ENCODE measurements around the gene PF4V1.

The PF4V1 gene

GRCh38 chr4:73869130-73870055 is 16.3 kb downstream of the PF4V1 start, which contains the start of gene CXCL1:
Gene CXCL1, plus strand, starts transcription at chr4:73869393. Its CDS starts 78 bp downstream, at chr4:73869471.
- Mint-ChIP-seq H3K36me3 (ENCODE audit: low read depth) (no peaks in the 10 kb centered on the region), H3K27ac (no peak within 1 kb of the TSS), H3K4me3 (peak within 1 kb of the TSS; percentile 34), H3K4me1 (ENCODE audit: low read depth) (no peaks in the 10 kb centered on the region), H3K9me3 (no peaks in the 10 kb centered on the region), H3K27me3 (ENCODE audit: low read depth) (peaks cover 32% of the 10 kb centered on the region)

DNA sequence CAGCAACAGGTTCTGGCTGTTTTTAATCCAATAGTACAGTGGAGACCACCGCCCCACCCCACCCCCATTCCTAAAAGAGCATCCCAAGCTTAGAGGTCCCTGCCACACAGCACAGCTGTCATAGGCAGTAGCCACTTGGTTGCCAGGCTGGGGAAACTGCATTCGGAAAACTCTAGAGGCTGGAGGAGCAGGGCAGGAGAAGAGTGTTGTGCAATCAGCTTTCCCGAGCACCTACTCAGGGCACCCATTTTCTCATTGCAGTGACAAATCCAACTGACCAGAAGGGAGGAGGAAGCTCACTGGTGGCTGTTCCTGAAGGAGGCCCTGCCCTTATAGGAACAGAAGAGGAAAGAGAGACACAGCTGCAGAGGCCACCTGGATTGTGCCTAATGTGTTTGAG is 17.2 kb downstream of the PF4V1 start:
- Mint-ChIP-seq H3K4me1 (ENCODE audit: low read depth) (no peaks in the 10 kb centered on the region), H3K27me3 (ENCODE audit: low read depth) (peaks cover 32% of the 10 kb centered on the region), H3K9me3 (no peaks in the 10 kb centered on the region), H3K4me3 (no peak overlapping the region), H3K36me3 (ENCODE audit: low read depth) (no peaks in the 10 kb centered on the region), H3K27ac (no peak overlapping the region)

GRCh38 chr4:73870768-73871167 is 17.7 kb downstream of the PF4V1 start:
- Mint-ChIP-seq H3K9me3 (no peaks in the 10 kb centered on the region), H3K4me3 (no peak overlapping the region), H3K36me3 (ENCODE audit: low read depth) (no peaks in the 10 kb centered on the region), H3K27me3 (ENCODE audit: low read depth) (peaks cover 32% of the 10 kb centered on the region), H3K27ac (no peak overlapping the region), H3K4me1 (ENCODE audit: low read depth) (no peaks in the 10 kb centered on the region)

DNA sequence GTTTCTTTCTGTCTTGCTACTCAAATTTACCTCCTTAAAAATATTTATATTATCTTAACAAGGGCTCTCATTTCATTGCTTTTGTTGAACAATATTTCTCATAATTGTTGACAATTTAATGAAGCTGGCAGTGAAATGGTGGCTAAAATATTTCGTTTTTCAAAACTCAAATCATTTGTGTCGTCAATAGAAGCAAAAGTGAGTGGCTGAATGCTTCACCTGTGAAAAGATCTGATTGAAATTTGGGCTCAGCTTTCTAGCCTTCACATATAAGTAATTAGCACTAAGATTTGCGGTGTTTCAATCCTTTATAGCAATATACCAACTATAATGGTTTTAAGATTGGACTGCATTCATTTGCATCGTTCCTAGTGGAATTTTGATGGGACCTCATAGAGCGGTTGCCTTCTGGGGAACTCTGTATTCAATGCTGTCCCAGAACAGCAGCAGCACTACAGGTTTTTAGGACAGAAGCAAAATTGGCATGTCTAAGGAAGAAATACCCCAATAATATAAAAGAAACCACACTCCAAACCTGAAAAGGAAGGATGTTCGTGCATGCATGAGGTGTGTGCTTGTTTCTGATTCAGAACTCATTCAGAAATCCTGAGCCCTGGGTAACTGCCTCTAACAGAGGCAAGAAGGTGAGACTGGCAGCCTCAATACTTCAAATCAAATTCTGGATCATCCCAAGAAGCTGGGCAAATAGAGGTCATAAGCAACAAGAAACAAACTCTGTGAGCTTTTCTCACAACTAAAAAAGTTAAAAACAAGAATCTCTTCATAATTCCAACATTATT is 18.6 kb downstream of the PF4V1 start:
- Mint-ChIP-seq H3K4me3 (no peak overlapping the region), H3K27me3 (ENCODE audit: low read depth) (peaks cover 32% of the 10 kb centered on the region), H3K36me3 (ENCODE audit: low read depth) (no peaks in the 10 kb centered on the region)

DNA sequence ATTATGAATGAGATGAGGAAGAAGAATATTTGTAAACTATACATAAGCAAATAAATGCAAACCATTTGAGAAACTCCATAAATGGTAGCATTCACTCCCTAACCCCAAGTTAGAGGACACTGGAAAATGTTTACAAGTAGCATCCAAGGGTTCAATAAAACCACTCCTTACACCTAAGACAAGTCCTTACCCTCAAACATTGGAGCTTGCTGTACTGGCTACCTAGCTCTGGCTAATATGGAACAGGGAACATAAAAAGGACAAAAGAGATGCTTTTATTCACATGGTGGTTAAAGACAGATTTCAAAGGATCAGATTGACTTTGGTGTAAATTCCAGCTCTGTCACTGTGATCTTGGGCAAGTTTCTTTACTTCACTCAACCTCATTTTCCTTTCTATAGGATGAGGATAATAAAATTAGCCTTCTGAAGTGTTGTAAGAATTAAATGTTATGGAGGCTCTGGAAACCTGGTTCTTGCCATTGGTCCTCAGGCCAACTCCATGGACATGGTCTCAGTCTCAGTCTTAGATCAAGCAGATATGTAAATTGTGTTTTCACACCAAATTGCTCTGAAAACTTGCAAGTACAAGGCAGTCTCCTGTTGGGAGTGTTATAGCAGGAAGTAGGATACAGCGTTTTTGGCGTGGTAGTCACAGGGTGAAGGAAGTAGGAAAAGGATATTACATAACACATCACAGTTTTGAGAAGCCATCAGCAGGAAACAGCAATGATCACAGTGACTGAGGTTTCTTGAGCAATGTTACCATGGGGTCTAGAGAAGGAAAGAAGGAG is 19.4 kb downstream of the PF4V1 start:
- H3K9me3 Mint-ChIP-seq: no peaks in the 10 kb centered on the region
- H3K36me3 Mint-ChIP-seq (ENCODE audit: low read depth): no peaks in the 10 kb centered on the region
- H3K4me3 Mint-ChIP-seq: no peak overlapping the region
- H3K27me3 Mint-ChIP-seq (ENCODE audit: low read depth): peaks cover 32% of the 10 kb centered on the region
- no peak overlapping the region for H3K27ac Mint-ChIP-seq
- H3K4me1 Mint-ChIP-seq (ENCODE audit: low read depth): no peaks in the 10 kb centered on the region

More for the DNA sequence above, 18.6 kb downstream of the PF4V1 start:
- Mint-ChIP-seq H3K9me3 (no peaks in the 10 kb centered on the region), H3K4me1 (ENCODE audit: low read depth) (no peaks in the 10 kb centered on the region), H3K27ac (no peak overlapping the region)

DNA sequence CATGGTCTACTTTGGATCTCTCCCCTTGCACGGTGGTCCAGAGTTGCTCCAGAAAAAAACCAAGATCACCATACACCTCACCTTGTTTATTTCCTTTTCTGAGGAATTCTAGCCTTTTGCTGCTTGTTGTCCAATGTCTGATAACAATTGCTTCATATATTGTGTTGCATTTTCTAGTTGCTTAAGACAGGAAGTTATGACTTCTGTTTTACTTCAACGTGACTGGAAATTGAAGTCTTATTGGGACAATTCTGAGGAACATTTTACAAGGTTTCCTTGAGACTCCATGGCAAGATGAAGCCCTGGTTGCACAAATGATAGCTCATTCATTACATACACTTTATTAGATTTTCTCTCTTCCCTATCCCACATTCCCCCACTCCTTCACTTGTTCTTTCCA is 21.3 kb downstream of the PF4V1 start:
- Mint-ChIP-seq H3K4me3 (no peak overlapping the region), H3K36me3 (ENCODE audit: low read depth) (no peaks in the 10 kb centered on the region), H3K4me1 (ENCODE audit: low read depth) (no peaks in the 10 kb centered on the region), H3K9me3 (no peaks in the 10 kb centered on the region), H3K27ac (no peak overlapping the region), H3K27me3 (ENCODE audit: low read depth) (peaks cover 19% of the 10 kb centered on the region)

- H3K4me3 Mint-ChIP-seq: no peak overlapping the region
- no peaks in the 10 kb centered on the region for H3K36me3 Mint-ChIP-seq (ENCODE audit: low read depth)
- H3K27ac Mint-ChIP-seq: no peak overlapping the region
- peaks cover 9% of the 10 kb centered on the region for H3K27me3 Mint-ChIP-seq (ENCODE audit: low read depth)
- H3K9me3 Mint-ChIP-seq: no peaks in the 10 kb centered on the region
- H3K4me1 Mint-ChIP-seq (ENCODE audit: low read depth): no peaks in the 10 kb centered on the region
Measured at GRCh38 chr4:73875401-73875800, 22.3 kb downstream of the PF4V1 start.

- H3K4me1 Mint-ChIP-seq (ENCODE audit: low read depth): no peaks in the 10 kb centered on the region
- no peaks in the 10 kb centered on the region for H3K36me3 Mint-ChIP-seq (ENCODE audit: low read depth)
- H3K9me3 Mint-ChIP-seq: no peaks in the 10 kb centered on the region
- no peak overlapping the region for H3K27ac Mint-ChIP-seq
- no peaks in the 10 kb centered on the region for H3K27me3 Mint-ChIP-seq (ENCODE audit: low read depth)
- H3K4me3 Mint-ChIP-seq: no peak overlapping the region
Measured at GRCh38 chr4:73883306-73883705, 30.2 kb downstream of the PF4V1 start.

- H3K36me3 Mint-ChIP-seq (ENCODE audit: low read depth): no peaks in the 10 kb centered on the region
- no peak overlapping the region for H3K4me3 Mint-ChIP-seq
- H3K4me1 Mint-ChIP-seq (ENCODE audit: low read depth): no peaks in the 10 kb centered on the region
- H3K9me3 Mint-ChIP-seq: no peaks in the 10 kb centered on the region
- H3K27ac Mint-ChIP-seq: no peak overlapping the region
- H3K27me3 Mint-ChIP-seq (ENCODE audit: low read depth): no peaks in the 10 kb centered on the region
Measured at GRCh38 chr4:73885574-73886267, 32.6 kb downstream of the PF4V1 start.

- Mint-ChIP-seq H3K9me3 (no peaks in the 10 kb centered on the region), H3K4me3 (no peak overlapping the region), H3K27ac (no peak overlapping the region), H3K27me3 (ENCODE audit: low read depth) (no peaks in the 10 kb centered on the region), H3K36me3 (ENCODE audit: low read depth) (no peaks in the 10 kb centered on the region), H3K4me1 (ENCODE audit: low read depth) (no peaks in the 10 kb centered on the region)
Measured at GRCh38 chr4:73891326-73891725, 38.2 kb downstream of the PF4V1 start.

GRCh38 chr4:73891739-73892405 is 38.8 kb downstream of the PF4V1 start:
- H3K4me3 Mint-ChIP-seq: no peak overlapping the region
- H3K4me1 Mint-ChIP-seq (ENCODE audit: low read depth): no peaks in the 10 kb centered on the region
- no peaks in the 10 kb centered on the region for H3K9me3 Mint-ChIP-seq
- no peak overlapping the region for H3K27ac Mint-ChIP-seq
- no peaks in the 10 kb centered on the region for H3K36me3 Mint-ChIP-seq (ENCODE audit: low read depth)
- no peaks in the 10 kb centered on the region for H3K27me3 Mint-ChIP-seq (ENCODE audit: low read depth)

DNA sequence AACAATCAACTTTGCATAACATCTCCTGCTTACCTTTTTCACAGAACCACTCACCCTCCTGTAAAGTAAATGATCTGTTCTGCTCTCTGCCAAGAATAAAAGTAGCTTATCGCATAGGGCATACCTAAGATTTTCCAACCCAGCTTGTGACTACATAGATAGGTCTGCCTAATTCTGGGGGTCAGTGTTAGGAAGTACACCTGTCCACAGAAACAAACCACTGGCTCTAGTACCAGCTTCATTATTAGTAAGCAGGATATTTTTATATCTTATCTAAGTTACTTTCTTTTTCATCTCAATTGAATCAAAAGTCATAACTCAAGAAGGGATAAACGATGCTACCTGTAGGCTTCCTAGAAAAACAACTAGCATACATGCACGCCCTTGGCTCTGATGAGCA is 39.9 kb downstream of the PF4V1 start:
- H3K27me3 Mint-ChIP-seq (ENCODE audit: low read depth): no peaks in the 10 kb centered on the region
- H3K9me3 Mint-ChIP-seq: no peaks in the 10 kb centered on the region
- no peaks in the 10 kb centered on the region for H3K4me1 Mint-ChIP-seq (ENCODE audit: low read depth)
- no peaks in the 10 kb centered on the region for H3K36me3 Mint-ChIP-seq (ENCODE audit: low read depth)
- no peak overlapping the region for H3K27ac Mint-ChIP-seq
- H3K4me3 Mint-ChIP-seq: no peak overlapping the region

DNA sequence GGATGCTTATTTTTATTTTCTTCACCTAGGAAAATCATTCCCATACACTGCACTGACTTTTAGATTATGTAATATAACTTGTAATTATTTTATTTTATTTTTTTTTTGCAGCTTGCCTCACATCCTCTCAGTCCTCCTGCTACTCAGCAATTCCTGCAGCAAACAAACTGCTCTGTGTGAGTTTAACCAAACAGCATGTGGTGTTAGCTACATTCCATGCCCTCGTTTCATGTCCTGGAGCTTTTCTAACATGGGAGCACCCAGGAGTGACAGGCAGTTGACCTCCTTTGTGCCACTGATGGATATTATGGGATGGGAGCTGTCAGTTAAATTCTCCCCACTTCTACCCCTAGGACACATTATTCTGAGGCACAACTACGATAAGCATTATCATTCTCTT is 40.9 kb downstream of the PF4V1 start:
- no peaks in the 10 kb centered on the region for H3K9me3 Mint-ChIP-seq
- no peaks in the 10 kb centered on the region for H3K36me3 Mint-ChIP-seq (ENCODE audit: low read depth)
- H3K4me1 Mint-ChIP-seq (ENCODE audit: low read depth): no peaks in the 10 kb centered on the region
- H3K27me3 Mint-ChIP-seq (ENCODE audit: low read depth): no peaks in the 10 kb centered on the region
- no peak overlapping the region for H3K4me3 Mint-ChIP-seq
- no peak overlapping the region for H3K27ac Mint-ChIP-seq
